ENCODE measurements around the gene THAP12. TPM values are rescaled to one million over a fixed set of nuclear protein-coding genes. Genes with fewer than 3 reads are reported as not detected.

Gene THAP12
- total and polyA plus RNA-seq, 10 of the 15 experiments (the other 5 are each of a cell fraction or from before 2014, with no cell fraction given), result 12.6 to 45.6 (median 22.3) TPM

DNA sequence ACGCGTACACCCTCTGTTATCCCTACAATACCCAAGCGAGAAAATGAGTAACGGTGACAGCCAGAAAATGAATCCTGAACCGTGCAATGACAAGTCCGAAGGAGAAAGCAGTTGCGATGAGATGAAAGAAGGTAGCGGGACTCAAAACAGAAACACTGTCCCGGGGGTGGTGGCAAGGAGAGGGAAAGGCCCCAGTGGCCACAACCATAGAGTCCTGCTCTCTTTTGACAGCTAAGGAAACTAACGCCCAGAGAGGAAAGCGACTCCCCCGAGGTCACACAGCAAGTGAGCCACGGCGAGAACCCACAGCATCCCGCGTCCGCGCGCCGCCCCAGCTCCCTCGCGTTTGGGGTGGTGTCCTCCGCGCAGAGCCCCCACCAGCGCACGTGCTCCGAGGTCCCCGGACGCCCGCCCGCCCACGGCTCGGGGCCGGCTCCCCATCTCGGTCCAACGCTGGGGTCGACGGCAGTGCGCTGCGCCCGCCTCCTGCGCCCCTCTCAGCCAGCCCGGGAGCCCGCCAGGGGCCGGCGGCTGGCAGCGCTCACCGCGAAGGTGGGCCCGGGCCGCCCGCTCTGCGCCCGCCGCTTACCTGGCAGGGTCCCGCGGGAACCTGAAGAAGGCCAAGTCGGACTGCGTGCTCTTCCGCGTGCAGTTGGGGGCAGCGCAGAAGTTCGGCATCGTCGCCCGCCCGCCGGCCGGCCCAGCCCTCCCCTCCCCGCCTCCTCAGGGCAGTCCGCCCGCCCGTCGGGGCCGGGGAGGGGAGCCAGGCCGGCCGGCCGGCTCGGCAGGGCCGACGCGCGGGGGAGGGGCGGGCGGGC, 564 bp downstream of the THAP12 start:
- Histone ChIP-seq H3K4me1 (ENCODE audit: control insufficient read depth, insufficient read depth, low read length) (peaks cover 24% of the 10 kb centered on the region), H2AFZ (ENCODE audit: control insufficient read depth, low read depth, low read length) (peak overlapping the region; percentile 70), H3K36me3 (ENCODE audit: control insufficient read depth in 2 of 2, insufficient read depth in 2 of 2, low read length in 1 of 2) (no peaks in the 10 kb centered on the region), H3K4me3 (peak overlapping the region; percentile 71), H3K9ac (ENCODE audit: control insufficient read depth, insufficient read depth, low read length) (peak overlapping the region; percentile 63), H3K4me2 (ENCODE audit: control insufficient read depth, insufficient read depth) (peak overlapping the region; percentile 91), H3K27ac (ENCODE audit: control insufficient read depth, insufficient read depth) (0 out of 2 replicates have a peak overlapping the region, but pooled peaks have one; percentile 7), H3K79me2 (ENCODE audit: control insufficient read depth, insufficient read depth, low read length) (peaks cover 15% of the 10 kb centered on the region), H3K27me3 (replicated peaks in 1 of 2; ENCODE audit: control insufficient read depth in 2 of 2, insufficient read depth in 2 of 2, low read length in 1 of 2) (no peaks in the 10 kb centered on the region), H4K20me1 (ENCODE audit: control insufficient read depth, insufficient read depth) (peaks cover 2% of the 10 kb centered on the region; the same call in 1 of the 2 replicates), H3K9me3 (replicated peaks; ENCODE audit: control insufficient read depth, insufficient read depth, low read length) (no peaks in the 10 kb centered on the region)
- no peak for FAIRE-seq
- in situ Hi-C loops (cut with MboI) (no loop called here), intact Hi-C loops (cut with micrococcal nuclease; ENCODE audit: unreplicated experiment) (loop anchor here (2.0 to 5.0 kb wide), 2 partner anchors 64 to 143 kb away; partner anchors contain the start of gene EMSY)
- no TSS peak for BruUV-seq (replicated peaks)
- DNase-seq (ENCODE audit: low read depth, low spot score), result no peak
- WGBS (ENCODE audit: insufficient coverage, insufficient replicate concordance, low lambda C conversion rate, missing lambda C conversion rate), result under 1% methylated on average over 31 of the region's 85 CpGs
- CTCF ChIA-PET, result interaction anchor here (0.9 to 1.9 kb wide), 2 partner anchors 10 to 40 kb away, joined by 3 to 7 read pairs; no protein-coding TSS in a partner anchor
- ATAC-seq, result peak; percentile 26
- SMC1A ChIA-PET (ENCODE audit: uncharacterized antibody, unreplicated experiment), result no interaction called here
- POLR2A ChIA-PET, result interaction anchor here (0.9 kb wide), 1 partner anchor 65 kb away, joined by 3 read pairs; no protein-coding TSS in a partner anchor
- RAD21 ChIA-PET (ENCODE audit: unreplicated experiment), result no interaction called here
- no peak for TF ChIP-seq CHD1 (IDR thresholded peaks at IDR 0.05; ENCODE audit: low read depth, low read length)
- TF ChIP-seq ASH2L (IDR thresholded peaks at IDR 0.05; ENCODE audit: borderline replicate concordance, low read depth), result no peak
- peak; percentile 44 to 88; a peak in 3 of 4 replicates for TF ChIP-seq BHLHE40 (IDR thresholded peaks at IDR 0.05; ENCODE audit: borderline replicate concordance in 1 of 2, low read depth in 2 of 2, low read length in 1 of 2)
- TF ChIP-seq, protein P1, sequence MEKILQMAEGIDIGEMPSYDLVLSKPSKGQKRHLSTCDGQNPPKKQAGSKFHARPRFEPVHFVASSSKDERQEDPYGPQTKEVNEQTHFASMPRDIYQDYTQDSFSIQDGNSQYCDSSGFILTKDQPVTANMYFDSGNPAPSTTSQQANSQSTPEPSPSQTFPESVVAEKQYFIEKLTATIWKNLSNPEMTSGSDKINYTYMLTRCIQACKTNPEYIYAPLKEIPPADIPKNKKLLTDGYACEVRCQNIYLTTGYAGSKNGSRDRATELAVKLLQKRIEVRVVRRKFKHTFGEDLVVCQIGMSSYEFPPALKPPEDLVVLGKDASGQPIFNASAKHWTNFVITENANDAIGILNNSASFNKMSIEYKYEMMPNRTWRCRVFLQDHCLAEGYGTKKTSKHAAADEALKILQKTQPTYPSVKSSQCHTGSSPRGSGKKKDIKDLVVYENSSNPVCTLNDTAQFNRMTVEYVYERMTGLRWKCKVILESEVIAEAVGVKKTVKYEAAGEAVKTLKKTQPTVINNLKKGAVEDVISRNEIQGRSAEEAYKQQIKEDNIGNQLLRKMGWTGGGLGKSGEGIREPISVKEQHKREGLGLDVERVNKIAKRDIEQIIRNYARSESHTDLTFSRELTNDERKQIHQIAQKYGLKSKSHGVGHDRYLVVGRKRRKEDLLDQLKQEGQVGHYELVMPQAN (conservative IDR thresholded peaks at IDR 0.05), result peak; percentile 74; the same call in 1 of the 2 replicates
- TF ChIP-seq, protein P2, sequence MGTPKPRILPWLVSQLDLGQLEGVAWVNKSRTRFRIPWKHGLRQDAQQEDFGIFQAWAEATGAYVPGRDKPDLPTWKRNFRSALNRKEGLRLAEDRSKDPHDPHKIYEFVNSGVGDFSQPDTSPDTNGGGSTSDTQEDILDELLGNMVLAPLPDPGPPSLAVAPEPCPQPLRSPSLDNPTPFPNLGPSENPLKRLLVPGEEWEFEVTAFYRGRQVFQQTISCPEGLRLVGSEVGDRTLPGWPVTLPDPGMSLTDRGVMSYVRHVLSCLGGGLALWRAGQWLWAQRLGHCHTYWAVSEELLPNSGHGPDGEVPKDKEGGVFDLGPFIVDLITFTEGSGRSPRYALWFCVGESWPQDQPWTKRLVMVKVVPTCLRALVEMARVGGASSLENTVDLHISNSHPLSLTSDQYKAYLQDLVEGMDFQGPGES (IDR thresholded peaks at IDR 0.05), result no peak
- TF ChIP-seq ZNF217 (IDR thresholded peaks at IDR 0.05), result no peak
- TF ChIP-seq, protein P3, sequence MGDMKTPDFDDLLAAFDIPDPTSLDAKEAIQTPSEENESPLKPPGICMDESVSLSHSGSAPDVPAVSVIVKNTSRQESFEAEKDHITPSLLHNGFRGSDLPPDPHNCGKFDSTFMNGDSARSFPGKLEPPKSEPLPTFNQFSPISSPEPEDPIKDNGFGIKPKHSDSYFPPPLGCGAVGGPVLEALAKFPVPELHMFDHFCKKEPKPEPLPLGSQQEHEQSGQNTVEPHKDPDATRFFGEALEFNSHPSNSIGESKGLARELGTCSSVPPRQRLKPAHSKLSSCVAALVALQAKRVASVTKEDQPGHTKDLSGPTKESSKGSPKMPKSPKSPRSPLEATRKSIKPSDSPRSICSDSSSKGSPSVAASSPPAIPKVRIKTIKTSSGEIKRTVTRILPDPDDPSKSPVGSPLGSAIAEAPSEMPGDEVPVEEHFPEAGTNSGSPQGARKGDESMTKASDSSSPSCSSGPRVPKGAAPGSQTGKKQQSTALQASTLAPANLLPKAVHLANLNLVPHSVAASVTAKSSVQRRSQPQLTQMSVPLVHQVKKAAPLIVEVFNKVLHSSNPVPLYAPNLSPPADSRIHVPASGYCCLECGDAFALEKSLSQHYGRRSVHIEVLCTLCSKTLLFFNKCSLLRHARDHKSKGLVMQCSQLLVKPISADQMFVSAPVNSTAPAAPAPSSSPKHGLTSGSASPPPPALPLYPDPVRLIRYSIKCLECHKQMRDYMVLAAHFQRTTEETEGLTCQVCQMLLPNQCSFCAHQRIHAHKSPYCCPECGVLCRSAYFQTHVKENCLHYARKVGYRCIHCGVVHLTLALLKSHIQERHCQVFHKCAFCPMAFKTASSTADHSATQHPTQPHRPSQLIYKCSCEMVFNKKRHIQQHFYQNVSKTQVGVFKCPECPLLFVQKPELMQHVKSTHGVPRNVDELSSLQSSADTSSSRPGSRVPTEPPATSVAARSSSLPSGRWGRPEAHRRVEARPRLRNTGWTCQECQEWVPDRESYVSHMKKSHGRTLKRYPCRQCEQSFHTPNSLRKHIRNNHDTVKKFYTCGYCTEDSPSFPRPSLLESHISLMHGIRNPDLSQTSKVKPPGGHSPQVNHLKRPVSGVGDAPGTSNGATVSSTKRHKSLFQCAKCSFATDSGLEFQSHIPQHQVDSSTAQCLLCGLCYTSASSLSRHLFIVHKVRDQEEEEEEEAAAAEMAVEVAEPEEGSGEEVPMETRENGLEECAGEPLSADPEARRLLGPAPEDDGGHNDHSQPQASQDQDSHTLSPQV (IDR thresholded peaks at IDR 0.05), result no peak
- no peak for TF ChIP-seq JUND (IDR thresholded peaks at IDR 0.05; ENCODE audit: low read depth, low read length)
- TF ChIP-seq FOS (IDR thresholded peaks at IDR 0.05; ENCODE audit: borderline replicate concordance, extremely low read depth, insufficient read length), result no peak
- TF ChIP-seq SUPT20H (IDR thresholded peaks at IDR 0.05; ENCODE audit: borderline replicate concordance, control insufficient read depth, low read depth, low read length), result no peak
- no peak for TF ChIP-seq IKZF1 (conservative IDR thresholded peaks at IDR 0.05)
- TF ChIP-seq, protein P4, sequence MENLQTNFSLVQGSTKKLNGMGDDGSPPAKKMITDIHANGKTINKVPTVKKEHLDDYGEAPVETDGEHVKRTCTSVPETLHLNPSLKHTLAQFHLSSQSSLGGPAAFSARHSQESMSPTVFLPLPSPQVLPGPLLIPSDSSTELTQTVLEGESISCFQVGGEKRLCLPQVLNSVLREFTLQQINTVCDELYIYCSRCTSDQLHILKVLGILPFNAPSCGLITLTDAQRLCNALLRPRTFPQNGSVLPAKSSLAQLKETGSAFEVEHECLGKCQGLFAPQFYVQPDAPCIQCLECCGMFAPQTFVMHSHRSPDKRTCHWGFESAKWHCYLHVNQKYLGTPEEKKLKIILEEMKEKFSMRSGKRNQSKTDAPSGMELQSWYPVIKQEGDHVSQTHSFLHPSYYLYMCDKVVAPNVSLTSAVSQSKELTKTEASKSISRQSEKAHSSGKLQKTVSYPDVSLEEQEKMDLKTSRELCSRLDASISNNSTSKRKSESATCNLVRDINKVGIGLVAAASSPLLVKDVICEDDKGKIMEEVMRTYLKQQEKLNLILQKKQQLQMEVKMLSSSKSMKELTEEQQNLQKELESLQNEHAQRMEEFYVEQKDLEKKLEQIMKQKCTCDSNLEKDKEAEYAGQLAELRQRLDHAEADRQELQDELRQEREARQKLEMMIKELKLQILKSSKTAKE (IDR thresholded peaks at IDR 0.05; ENCODE audit: low read depth, poor library complexity, severe bottlenecking), result no peak

Measured in GM12878 (cell line).